ENCODE measurements around the gene FAM174B.
A peak's percentile ranks its signal among the peaks of the same experiment; 100 is the strongest.

FAM174B gene

GRCh38 chr15:92664178-92664900 lies 8.8 kb upstream of the FAM174B start:
- no peak for DNase-seq (ENCODE audit: low spot score)

GRCh38 chr15:92663250-92663951 lies 7.8 kb upstream of the FAM174B start:
- no peak for DNase-seq (ENCODE audit: low spot score)

- no peak for DNase-seq (ENCODE audit: low spot score)
These were observed 7.2 kb upstream of the FAM174B start for GRCh38 chr15:92662762-92663161.

- no peak for DNase-seq (ENCODE audit: low spot score)
These were observed 6.4 kb upstream of the FAM174B start for GRCh38 chr15:92661956-92662355.

GRCh38 chr15:92661069-92661468 lies 5.5 kb upstream of the FAM174B start:
- DNase-seq (ENCODE audit: low spot score), result no peak

- DNase-seq (ENCODE audit: low spot score), result no peak
These were observed 1.9 kb upstream of the FAM174B start for GRCh38 chr15:92657486-92657885.

GRCh38 chr15:92656089-92656488 lies 514 bp upstream of the FAM174B start:
- no peak for DNase-seq (ENCODE audit: low spot score)

- DNase-seq (ENCODE audit: low spot score), result no peak
These were observed 913 bp downstream of the FAM174B start for GRCh38 chr15:92654662-92655061.

GRCh38 chr15:92653836-92654539 lies 1.6 kb downstream of the FAM174B start:
- peak; percentile 62 for DNase-seq (ENCODE audit: low spot score)

- no peak for DNase-seq (ENCODE audit: low spot score)
These were observed 2.2 kb downstream of the FAM174B start for GRCh38 chr15:92653366-92653765.

- DNase-seq (ENCODE audit: low spot score), result no peak
These were observed 3.0 kb downstream of the FAM174B start for GRCh38 chr15:92652576-92652966.

GRCh38 chr15:92651877-92652575 lies 3.5 kb downstream of the FAM174B start:
- no peak for DNase-seq (ENCODE audit: low spot score)

GRCh38 chr15:92650966-92651365 lies 4.6 kb downstream of the FAM174B start:
- DNase-seq (ENCODE audit: low spot score), result no peak

- no peak for DNase-seq (ENCODE audit: low spot score)
These were observed 5.3 kb downstream of the FAM174B start for GRCh38 chr15:92650256-92650655.

GRCh38 chr15:92648190-92648875 lies 7.2 kb downstream of the FAM174B start:
- DNase-seq (ENCODE audit: low spot score), result no peak

GRCh38 chr15:92647467-92648163 lies 8.0 kb downstream of the FAM174B start:
- DNase-seq (ENCODE audit: low spot score), result no peak

- no peak for DNase-seq (ENCODE audit: low spot score)
These were observed 9.4 kb downstream of the FAM174B start for GRCh38 chr15:92646216-92646615.

GRCh38 chr15:92645731-92646130 lies 9.8 kb downstream of the FAM174B start:
- DNase-seq (ENCODE audit: low spot score), result peak; percentile 29

GRCh38 chr15:92645051-92645631 lies 10.4 kb downstream of the FAM174B start:
- DNase-seq (ENCODE audit: low spot score), result no peak

- peak; percentile 39 for DNase-seq (ENCODE audit: low spot score)
These were observed 11.4 kb downstream of the FAM174B start for GRCh38 chr15:92643849-92644815.

Measured in ecto neural progenitor cell (in vitro differentiated cells).